ENCODE data around the gene LAMA5. TPM values are rescaled to one million over a fixed set of nuclear protein-coding genes. Genes with fewer than 3 reads are reported as not detected.

LAMA5 gene
- total and polyA plus RNA-seq, 5 donors from 2014 or later, result 0.30 to 0.91 TPM; not detected in 3

DNA sequence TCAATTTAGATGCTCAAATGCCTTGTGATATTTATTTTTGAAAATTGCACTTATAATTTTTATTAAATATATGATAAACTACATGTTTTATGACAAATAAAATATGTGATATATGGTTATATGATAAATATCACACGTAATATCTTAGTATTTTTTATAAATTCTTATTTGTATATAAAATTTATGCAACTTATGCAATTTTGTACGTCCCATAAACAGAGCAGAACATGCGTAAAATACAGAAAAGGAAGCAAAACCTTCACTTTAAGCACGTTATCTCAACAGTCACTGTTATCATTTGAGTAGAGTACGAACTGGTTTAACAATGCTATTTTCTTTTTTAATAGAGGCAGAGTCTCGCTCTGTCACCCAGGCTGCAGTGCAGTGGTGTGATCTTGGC lies 80.0 kb downstream of the LAMA5 start:
- ATAC-seq (ENCODE audit: low read depth in 2 of 2) (no peak), DNase-seq (no peak)
- no peaks in the 10 kb centered on the region for H3K4me1 ChIP-seq (ENCODE audit: control insufficient read depth, insufficient read depth, low read length, poor library complexity, severe bottlenecking)
- H3K4me1 Mint-ChIP-seq, result peaks cover 0 to 1% (median under 1%) of the 10 kb centered on the region in 4 donors
- H3K27me3 ChIP-seq (ENCODE audit: control insufficient read depth, insufficient read depth, low read length), result no peaks in the 10 kb centered on the region
- H3K36me3 Mint-ChIP-seq, result peaks cover 19% of the 10 kb centered on the region
- no peak overlapping the region for H3K4me3 ChIP-seq (ENCODE audit: low read depth, low read length)
- H3K4me3 Mint-ChIP-seq, result no peak overlapping the region
- no peak overlapping the region for H3K27ac ChIP-seq (ENCODE audit: insufficient read depth, low read length, poor library complexity, severe bottlenecking)
- H3K36me3 ChIP-seq (ENCODE audit: control insufficient read depth, insufficient read depth, low read length), result peaks cover 53% of the 10 kb centered on the region
- no peaks in the 10 kb centered on the region for H3K27me3 Mint-ChIP-seq
- H3K9me3 Mint-ChIP-seq, result peaks cover 0 to 1% (median 0%) of the 10 kb centered on the region in 7 donors
- no peaks in the 10 kb centered on the region for H3K9me3 ChIP-seq (ENCODE audit: control insufficient read depth in 2 of 2, low read length in 2 of 2)
- no peak overlapping the region for H3K27ac Mint-ChIP-seq

DNA sequence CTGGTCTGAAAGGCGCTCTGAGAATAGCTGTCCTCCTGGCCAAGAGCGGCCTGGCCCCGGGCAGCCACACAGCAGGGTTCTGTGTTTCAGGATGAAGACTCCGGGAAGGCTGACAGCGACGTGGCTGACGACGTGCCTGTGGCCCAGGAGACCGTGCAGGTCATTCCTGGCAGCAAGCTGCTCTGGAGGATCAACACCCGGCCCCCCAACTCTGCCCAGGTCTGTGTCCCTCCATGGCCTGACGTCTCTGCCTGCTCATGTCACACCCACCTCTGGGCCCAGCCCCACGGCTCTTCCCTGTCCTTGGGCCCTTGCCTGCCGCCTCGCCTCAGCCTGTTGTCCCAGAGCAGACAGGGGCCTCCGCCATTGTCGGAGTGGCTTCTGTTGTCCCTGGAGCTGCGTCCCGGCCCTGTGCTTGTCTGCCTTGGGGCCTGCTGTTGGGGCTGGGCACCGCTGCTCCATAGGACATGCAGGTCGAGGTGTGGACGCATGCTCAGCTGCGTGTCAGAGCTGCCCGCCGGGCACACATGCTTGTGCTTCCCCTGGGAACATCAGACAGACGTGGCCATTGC lies 80.5 kb downstream of the LAMA5 start:
- H3K4me3 Mint-ChIP-seq, result no peak overlapping the region
- H3K4me1 ChIP-seq (ENCODE audit: control insufficient read depth, insufficient read depth, low read length, poor library complexity, severe bottlenecking), result no peaks in the 10 kb centered on the region
- no peak overlapping the region for H3K4me3 ChIP-seq (ENCODE audit: low read depth, low read length)
- no peak overlapping the region for H3K27ac ChIP-seq (ENCODE audit: insufficient read depth, low read length, poor library complexity, severe bottlenecking)
- H3K27me3 ChIP-seq (ENCODE audit: control insufficient read depth, insufficient read depth, low read length), result no peaks in the 10 kb centered on the region
- H3K36me3 ChIP-seq (ENCODE audit: control insufficient read depth, insufficient read depth, low read length), result peaks cover 54% of the 10 kb centered on the region
- H3K9me3 Mint-ChIP-seq, result peaks cover 0 to 1% (median 0%) of the 10 kb centered on the region in 7 donors
- no peak for ATAC-seq (ENCODE audit: low read depth in 2 of 2)
- no peak for DNase-seq
- no peaks in the 10 kb centered on the region for H3K27me3 Mint-ChIP-seq
- H3K36me3 Mint-ChIP-seq, result peaks cover 23% of the 10 kb centered on the region
- H3K27ac Mint-ChIP-seq, result no peak overlapping the region
- H3K4me1 Mint-ChIP-seq, result no peaks in the 10 kb centered on the region
- H3K9me3 ChIP-seq (ENCODE audit: control insufficient read depth in 2 of 2, low read length in 2 of 2), result no peaks in the 10 kb centered on the region

DNA sequence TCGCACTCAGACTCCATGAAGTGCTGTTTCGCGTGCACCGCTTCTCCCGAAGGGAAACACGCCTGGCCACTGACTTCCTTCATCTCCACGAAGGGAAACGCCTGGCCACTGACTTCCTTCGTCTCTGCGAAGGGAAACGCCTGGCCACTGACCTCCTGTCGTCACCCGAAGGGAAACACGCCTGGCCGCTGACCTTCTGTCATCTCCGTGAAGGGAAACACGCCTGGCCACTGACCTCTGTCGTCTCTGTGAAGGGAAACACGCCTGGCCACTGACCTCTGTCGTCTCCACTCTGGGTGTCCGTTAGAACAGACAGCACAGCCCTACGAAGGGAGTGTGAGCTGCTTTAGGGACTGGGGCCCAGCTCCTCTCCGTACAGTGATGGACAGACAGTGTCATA lies 81.4 kb downstream of the LAMA5 start:
- Mint-ChIP-seq H3K36me3 (peaks cover 23% of the 10 kb centered on the region), H3K27ac (no peak overlapping the region), H3K4me1 (no peaks in the 10 kb centered on the region), H3K4me3 (no peak overlapping the region), H3K9me3 (peaks cover 0 to 1% (median 0%) of the 10 kb centered on the region in 7 donors), H3K27me3 (no peaks in the 10 kb centered on the region)
- no peak for ATAC-seq (ENCODE audit: low read depth in 2 of 2)
- no peaks in the 10 kb centered on the region for H3K27me3 ChIP-seq (ENCODE audit: control insufficient read depth, insufficient read depth, low read length)
- no peak for DNase-seq
- H3K36me3 ChIP-seq (ENCODE audit: control insufficient read depth, insufficient read depth, low read length), result peaks cover 59% of the 10 kb centered on the region
- no peaks in the 10 kb centered on the region for H3K9me3 ChIP-seq (ENCODE audit: control insufficient read depth in 2 of 2, low read length in 2 of 2)
- H3K27ac ChIP-seq (ENCODE audit: insufficient read depth, low read length, poor library complexity, severe bottlenecking), result no peak overlapping the region
- no peaks in the 10 kb centered on the region for H3K4me1 ChIP-seq (ENCODE audit: control insufficient read depth, insufficient read depth, low read length, poor library complexity, severe bottlenecking)
- no peak overlapping the region for H3K4me3 ChIP-seq (ENCODE audit: low read depth, low read length)

DNA sequence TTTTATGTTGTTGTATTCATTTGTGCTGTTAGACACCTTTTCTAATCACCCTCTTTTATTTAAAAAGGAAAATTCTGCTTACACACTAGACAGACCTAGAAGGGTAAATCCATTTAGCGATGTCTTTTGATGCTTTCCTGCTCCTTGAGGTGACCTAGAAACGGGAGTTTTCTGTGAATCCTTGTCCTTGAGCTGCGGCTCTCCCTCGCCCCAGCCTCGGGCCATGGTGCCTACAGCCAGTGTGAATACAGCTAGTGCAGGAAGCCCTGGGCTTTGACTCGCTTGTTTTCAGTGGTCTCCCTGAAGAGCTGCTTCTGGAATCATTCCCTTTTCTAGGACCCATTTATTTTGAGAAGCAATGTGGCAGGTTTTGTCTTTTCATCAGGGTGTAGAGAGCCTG lies 82.0 kb downstream of the LAMA5 start:
- no peak overlapping the region for H3K27ac Mint-ChIP-seq

DNA sequence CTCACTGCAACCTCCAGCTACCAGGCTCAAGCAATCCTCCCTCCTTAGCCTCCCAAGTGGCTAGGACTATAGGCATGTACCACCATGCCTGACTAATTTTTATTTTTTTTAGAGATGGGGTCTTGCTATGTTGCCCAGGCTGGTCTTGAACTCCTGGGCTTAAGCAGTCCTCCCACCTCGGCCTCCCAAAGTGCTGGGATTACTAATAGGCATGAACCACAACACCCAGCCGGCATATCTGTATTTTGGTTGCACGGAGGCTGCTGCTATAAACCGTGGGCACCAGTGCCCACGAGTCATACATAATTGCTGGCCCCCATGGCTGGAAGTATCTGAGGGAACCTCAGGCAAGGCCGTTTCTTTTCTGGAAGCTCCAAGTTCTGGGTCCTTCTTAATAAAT lies 82.7 kb downstream of the LAMA5 start:
- H3K36me3 ChIP-seq (ENCODE audit: control insufficient read depth, insufficient read depth, low read length), result peaks cover 72% of the 10 kb centered on the region
- H3K36me3 Mint-ChIP-seq, result peaks cover 23% of the 10 kb centered on the region
- no peak overlapping the region for H3K4me3 Mint-ChIP-seq
- H3K27me3 Mint-ChIP-seq, result no peaks in the 10 kb centered on the region
- peaks cover 0 to 1% (median 0%) of the 10 kb centered on the region in 7 donors for H3K9me3 Mint-ChIP-seq
- H3K27ac Mint-ChIP-seq, result no peak overlapping the region
- H3K9me3 ChIP-seq (ENCODE audit: control insufficient read depth in 2 of 2, low read length in 2 of 2), result no peaks in the 10 kb centered on the region
- ATAC-seq (ENCODE audit: low read depth in 2 of 2), result no peak
- no peaks in the 10 kb centered on the region for H3K4me1 ChIP-seq (ENCODE audit: control insufficient read depth, insufficient read depth, low read length, poor library complexity, severe bottlenecking)
- no peak overlapping the region for H3K4me3 ChIP-seq (ENCODE audit: low read depth, low read length)
- H3K4me1 Mint-ChIP-seq, result no peaks in the 10 kb centered on the region
- H3K27me3 ChIP-seq (ENCODE audit: control insufficient read depth, insufficient read depth, low read length), result no peaks in the 10 kb centered on the region
- DNase-seq, result no peak
- H3K27ac ChIP-seq (ENCODE audit: insufficient read depth, low read length, poor library complexity, severe bottlenecking), result no peak overlapping the region

More for the DNA sequence above, 82.0 kb downstream of the LAMA5 start:
- Histone ChIP-seq H3K4me3 (ENCODE audit: low read depth, low read length) (no peak overlapping the region), H3K36me3 (ENCODE audit: control insufficient read depth, insufficient read depth, low read length) (peaks cover 65% of the 10 kb centered on the region), H3K9me3 (ENCODE audit: control insufficient read depth in 2 of 2, low read length in 2 of 2) (no peaks in the 10 kb centered on the region), H3K27me3 (ENCODE audit: control insufficient read depth, insufficient read depth, low read length) (no peaks in the 10 kb centered on the region), H3K4me1 (ENCODE audit: control insufficient read depth, insufficient read depth, low read length, poor library complexity, severe bottlenecking) (no peaks in the 10 kb centered on the region), H3K27ac (ENCODE audit: insufficient read depth, low read length, poor library complexity, severe bottlenecking) (no peak overlapping the region)
- H3K27me3 Mint-ChIP-seq, result no peaks in the 10 kb centered on the region
- DNase-seq, result no peak
- peaks cover 0 to 1% (median 0%) of the 10 kb centered on the region in 7 donors for H3K9me3 Mint-ChIP-seq
- no peak overlapping the region for H3K4me3 Mint-ChIP-seq
- H3K36me3 Mint-ChIP-seq, result peaks cover 23% of the 10 kb centered on the region
- H3K4me1 Mint-ChIP-seq, result no peaks in the 10 kb centered on the region
- no peak for ATAC-seq (ENCODE audit: low read depth in 2 of 2)

DNA sequence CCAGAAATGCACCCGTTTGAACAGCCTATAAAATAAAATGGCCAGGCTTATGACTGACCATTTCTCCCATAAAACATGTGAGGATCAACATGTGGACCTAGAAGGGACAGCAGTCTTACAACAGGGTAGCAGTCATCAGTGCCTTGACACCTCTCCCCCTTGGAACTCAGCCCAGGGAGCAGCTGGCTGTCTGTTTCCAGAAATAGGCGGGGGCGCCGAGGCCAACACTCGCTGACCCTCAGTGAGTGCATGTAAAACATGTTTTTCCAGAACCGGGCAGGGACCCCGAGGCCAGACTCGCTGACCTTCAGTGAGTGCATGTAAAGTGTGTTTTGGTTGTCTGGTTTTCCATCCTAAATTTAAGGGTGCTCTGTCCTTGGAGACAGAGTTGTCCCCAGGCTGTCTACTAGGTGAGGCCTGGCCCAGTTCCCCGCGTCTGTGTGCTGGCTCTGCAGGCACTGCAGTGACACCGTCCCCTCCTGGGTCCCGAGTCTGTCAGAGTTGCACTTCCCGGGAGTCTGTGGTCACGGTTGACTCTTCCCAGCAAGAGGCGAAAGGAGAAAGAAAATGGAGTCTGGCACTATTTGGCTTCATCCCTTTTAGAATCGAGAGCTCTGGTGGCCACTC lies 84.1 kb downstream of the LAMA5 start:
- H3K27ac Mint-ChIP-seq, result no peak overlapping the region
- DNase-seq (no peak), ATAC-seq (ENCODE audit: low read depth in 2 of 2) (no peak)
- peaks cover 0 to 3% (median under 1%) of the 10 kb centered on the region in 4 donors for H3K4me1 Mint-ChIP-seq
- H3K36me3 Mint-ChIP-seq, result peaks cover 24% of the 10 kb centered on the region
- Histone ChIP-seq H3K4me1 (ENCODE audit: control insufficient read depth, insufficient read depth, low read length, poor library complexity, severe bottlenecking) (no peaks in the 10 kb centered on the region), H3K27me3 (ENCODE audit: control insufficient read depth, insufficient read depth, low read length) (no peaks in the 10 kb centered on the region), H3K4me3 (ENCODE audit: low read depth, low read length) (no peak overlapping the region), H3K36me3 (ENCODE audit: control insufficient read depth, insufficient read depth, low read length) (peaks cover 73% of the 10 kb centered on the region), H3K27ac (ENCODE audit: insufficient read depth, low read length, poor library complexity, severe bottlenecking) (no peak overlapping the region), H3K9me3 (ENCODE audit: control insufficient read depth in 2 of 2, low read length in 2 of 2) (no peaks in the 10 kb centered on the region)
- H3K27me3 Mint-ChIP-seq, result no peaks in the 10 kb centered on the region
- H3K4me3 Mint-ChIP-seq, result no peak overlapping the region
- no peaks in the 10 kb centered on the region for H3K9me3 Mint-ChIP-seq

DNA sequence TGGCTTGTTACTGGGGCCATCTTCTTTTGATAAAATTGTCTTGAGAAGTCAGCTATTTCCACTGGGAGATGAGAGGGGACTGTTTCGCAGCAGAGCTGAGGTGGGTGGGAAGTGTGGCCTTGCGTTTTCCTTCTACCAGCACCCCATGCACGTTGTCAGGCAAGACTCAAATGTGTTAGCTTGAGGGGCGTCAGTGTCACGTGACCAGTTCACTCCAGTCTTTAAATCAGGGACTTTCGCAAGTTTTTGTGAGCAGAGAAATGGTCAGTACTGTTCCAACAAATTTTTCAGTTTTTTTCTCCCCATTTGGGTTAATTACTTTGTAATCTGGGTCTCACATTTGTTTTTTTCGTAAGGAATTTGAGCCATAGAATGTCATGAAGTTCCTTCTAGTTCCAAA lies 85.0 kb downstream of the LAMA5 start:
- Mint-ChIP-seq H3K9me3 (no peaks in the 10 kb centered on the region), H3K36me3 (peaks cover 32% of the 10 kb centered on the region), H3K4me3 (no peak overlapping the region), H3K27ac (no peak overlapping the region), H3K27me3 (no peaks in the 10 kb centered on the region), H3K4me1 (peaks cover 0 to 3% (median 1%) of the 10 kb centered on the region in 4 donors)
- Histone ChIP-seq H3K36me3 (ENCODE audit: control insufficient read depth, insufficient read depth, low read length) (peaks cover 81% of the 10 kb centered on the region), H3K4me1 (ENCODE audit: control insufficient read depth, insufficient read depth, low read length, poor library complexity, severe bottlenecking) (no peaks in the 10 kb centered on the region), H3K9me3 (ENCODE audit: control insufficient read depth in 2 of 2, low read length in 2 of 2) (no peaks in the 10 kb centered on the region), H3K4me3 (ENCODE audit: low read depth, low read length) (no peak overlapping the region), H3K27ac (ENCODE audit: insufficient read depth, low read length, poor library complexity, severe bottlenecking) (no peak overlapping the region), H3K27me3 (ENCODE audit: control insufficient read depth, insufficient read depth, low read length) (no peaks in the 10 kb centered on the region)
- DNase-seq (no peak), ATAC-seq (ENCODE audit: low read depth in 2 of 2) (no peak)

Data from CD4-positive, CD25-positive, alpha-beta regulatory T cell (primary cell).